Right lung (tissue), 10 donors: ENCODE measurements around the gene RBM45. TPM values are rescaled to one million over a fixed set of nuclear protein-coding genes. Genes with fewer than 3 reads are reported as not detected.
A peak's percentile ranks its signal among the peaks of the same experiment; 100 is the strongest.
"Not testable (repeated sequence)": the region's sequence is repeated elsewhere in the genome, so short reads cannot be mapped to it uniquely, and the experiment has no call there.

ENCODE experiments used
- DNase-seq, 2 donors: peaks; one replicate each; pipeline ENCODE4 v3.0.0-alpha.2; 2013
- long read RNA-seq, 8 donors: transcript quantifications; one replicate each; lab custom pipeline, GENCODE V29; 2026
- polyA plus RNA-seq, 5 donors: library from polyadenylated mRNA; unstranded; fragments of 120-200 nt; gene quantifications; one replicate each; pipeline versions ENCODE4 v1.2.1 to v1.2.3, GENCODE V29; 2013; ENCODE audit warnings: inconsistent platforms in 1 of 5, low replicate concordance in 1 of 5; ENCODE audit not compliant: insufficient read length in 5 of 5, insufficient read depth in 1 of 5

Gene RBM45
- 10 to 100 TPM; 19.2 to 31.2 (median 25.9) TPM for polyA plus RNA-seq
- long read RNA-seq, donor 1, transcript RBM45-201 (10 exons, 1,785 nt) = major isoform, 7 of 15 reads
- long read RNA-seq, donor 1, partial matches to known transcripts = 8 of 15 reads
- long read RNA-seq, donor 1, other reads (novel, unspliced or antisense) = 0 of 15 reads
- long read RNA-seq, donor 2, partial matches to known transcripts = 0 of 3 reads
- long read RNA-seq, donor 2, other reads (novel, unspliced or antisense) = 0 of 3 reads
- long read RNA-seq, donor 3, partial matches to known transcripts = 0 of 2 reads
- long read RNA-seq, donor 3, other reads (novel, unspliced or antisense) = 0 of 2 reads
- long read RNA-seq, donor 4, partial matches to known transcripts = 0 of 1 reads
- long read RNA-seq, donor 4, other reads (novel, unspliced or antisense) = 0 of 1 reads
- long read RNA-seq, donor 5, partial matches to known transcripts = 14 of 19 reads
- long read RNA-seq, donor 5, other reads (novel, unspliced or antisense) = 0 of 19 reads
- long read RNA-seq, donor 6, partial matches to known transcripts = 0 of 4 reads
- long read RNA-seq, donor 6, other reads (novel, unspliced or antisense) = 0 of 4 reads
- long read RNA-seq, donor 7, partial matches to known transcripts = 0 of 2 reads
- long read RNA-seq, donor 7, other reads (novel, unspliced or antisense) = 0 of 2 reads
- long read RNA-seq, donor 8, partial matches to known transcripts = 0 of 1 reads
- long read RNA-seq, donor 8, other reads (novel, unspliced or antisense) = 0 of 1 reads

DNA sequence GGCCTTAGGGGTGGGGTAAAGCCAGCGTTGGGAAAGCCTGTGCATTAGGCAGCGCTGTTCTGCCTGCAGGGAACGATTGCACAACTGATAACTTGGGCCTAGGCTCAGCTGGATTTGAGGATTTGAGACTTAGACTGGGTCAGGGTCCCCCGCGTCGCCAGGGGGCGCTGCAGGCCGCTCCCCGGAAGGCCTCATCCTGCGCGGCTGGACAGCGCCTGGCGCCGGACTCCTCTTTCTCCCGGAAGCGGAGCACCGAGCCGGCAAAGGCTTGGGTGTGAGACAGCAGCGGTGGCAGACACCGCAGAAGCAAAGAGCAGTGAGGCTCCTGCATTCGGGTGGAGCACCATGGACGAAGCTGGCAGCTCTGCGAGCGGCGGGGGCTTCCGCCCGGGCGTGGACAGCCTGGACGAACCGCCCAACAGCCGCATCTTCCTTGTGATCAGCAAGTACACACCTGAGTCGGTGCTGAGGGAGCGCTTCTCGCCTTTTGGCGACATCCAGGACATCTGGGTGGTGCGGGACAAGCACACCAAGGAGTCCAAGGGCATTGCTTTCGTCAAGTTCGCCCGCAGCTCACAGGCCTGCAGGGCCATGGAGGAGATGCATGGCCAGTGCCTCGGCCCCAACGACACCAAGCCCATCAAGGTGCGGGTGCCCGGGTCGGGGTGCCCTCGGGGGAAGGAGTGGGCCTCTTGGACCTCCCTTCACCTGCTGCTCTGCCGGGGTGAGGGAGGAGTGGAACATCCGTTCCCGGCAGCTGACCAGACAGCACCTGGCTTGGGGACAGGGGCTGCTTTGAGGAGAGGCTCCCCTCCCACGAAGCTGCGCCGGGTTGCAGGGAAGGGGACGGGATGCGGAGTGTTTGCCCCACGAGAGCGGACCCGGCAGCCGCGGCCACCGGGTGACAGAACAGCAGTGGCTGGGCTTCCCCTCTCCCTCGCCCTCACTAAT lies at the start of gene RBM45:
TSS of gene RBM45 (plus strand) at position 236 of the 951 bp plus-strand sequence. CDS start at position 346, 110 bp downstream.
- DNase-seq = peak; percentile 87

DNA sequence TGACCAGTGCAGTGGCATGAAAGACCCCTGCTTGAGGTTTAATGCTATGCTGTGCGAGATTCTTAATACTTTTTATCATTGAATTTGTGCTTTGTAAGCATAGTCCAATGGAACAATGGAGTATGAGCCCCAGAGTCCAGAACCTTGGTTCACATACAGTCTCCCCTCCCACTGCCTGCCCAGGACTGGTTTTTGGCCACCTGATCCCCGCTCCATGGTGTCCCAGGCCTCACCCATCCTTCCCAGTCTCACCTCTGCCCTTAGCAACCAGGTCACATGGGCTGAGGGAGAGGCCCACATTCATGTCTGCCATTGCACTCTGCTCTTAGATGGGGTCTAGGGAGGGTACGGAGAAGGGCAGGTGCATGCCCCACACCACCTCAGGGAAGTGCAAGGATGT lies 45.9 kb upstream of the RBM45 start:
- DNase-seq = no peak

- no peak for DNase-seq
Observed at GRCh38 chr2:178066890-178067669, 45.2 kb upstream of the RBM45 start.

DNA sequence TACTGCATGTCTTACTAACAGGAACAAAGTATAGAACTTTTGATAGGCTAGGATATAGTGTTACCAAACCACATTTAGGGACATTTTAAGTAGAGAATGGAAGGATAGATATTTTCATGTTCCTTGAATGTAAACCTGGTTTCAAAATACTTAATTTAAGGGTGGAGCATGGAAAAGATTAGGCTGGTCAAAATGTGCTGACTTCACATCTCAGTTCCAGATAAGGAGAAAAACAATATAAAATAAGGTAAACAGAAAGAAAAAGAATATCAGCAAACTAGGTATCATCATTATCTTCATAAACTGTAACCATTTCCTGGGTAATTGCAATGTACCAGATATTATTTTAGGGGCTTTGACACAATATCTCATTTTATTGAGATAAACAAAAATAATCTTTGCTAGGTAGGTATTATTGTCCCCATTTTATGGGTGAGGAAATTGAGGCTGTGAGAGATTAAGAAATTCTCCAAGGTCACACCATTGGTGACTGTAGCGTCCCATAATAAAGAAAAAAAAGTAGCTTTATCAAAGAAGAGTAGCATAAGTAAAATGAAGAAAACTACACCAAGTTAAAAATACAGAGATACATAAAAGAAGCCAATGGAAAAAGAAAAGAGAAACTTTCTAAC lies 43.3 kb upstream of the RBM45 start:
- DNase-seq = no peak

DNA sequence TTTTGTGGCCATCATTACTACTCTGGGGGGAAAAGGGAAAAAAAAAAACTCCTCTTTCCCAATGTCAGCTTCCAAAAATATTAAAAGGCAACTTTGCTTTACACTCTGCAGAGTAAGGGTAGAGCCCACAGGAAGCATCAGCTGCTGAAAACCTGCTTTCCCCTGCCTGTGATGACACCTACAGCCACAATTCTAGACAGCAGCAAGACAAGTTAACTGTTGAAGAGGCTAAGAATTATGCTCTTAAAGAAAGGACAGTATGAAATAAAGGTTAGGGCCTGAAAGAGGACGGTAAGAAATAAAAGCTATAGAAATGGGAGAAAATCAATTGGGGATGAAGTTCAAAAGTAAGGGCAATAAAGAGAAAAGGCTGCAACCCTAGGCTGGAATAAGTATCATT lies 42.7 kb upstream of the RBM45 start:
- DNase-seq = no peak

DNA sequence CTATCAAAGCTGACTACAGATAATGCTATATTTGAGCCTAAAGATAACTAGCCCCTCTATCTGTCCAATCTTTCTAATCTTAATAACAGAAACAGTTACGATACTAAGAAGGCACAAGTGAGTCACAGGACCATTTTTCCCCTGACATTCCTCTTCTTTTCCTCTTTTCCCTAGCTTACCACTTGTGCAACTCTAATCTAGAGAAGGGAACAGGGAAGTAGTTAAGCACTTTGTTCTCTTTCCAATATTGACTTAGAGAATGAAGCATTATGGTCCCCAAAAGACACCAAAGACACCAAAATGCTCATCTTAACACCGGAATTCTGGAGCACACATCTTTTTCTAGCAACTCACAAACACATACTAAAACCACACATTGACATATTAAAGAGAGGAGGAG lies 41.4 kb upstream of the RBM45 start:
- DNase-seq = no peak

GRCh38 chr2:178072000-178072382 lies 40.2 kb upstream of the RBM45 start:
- no peak for DNase-seq

DNA sequence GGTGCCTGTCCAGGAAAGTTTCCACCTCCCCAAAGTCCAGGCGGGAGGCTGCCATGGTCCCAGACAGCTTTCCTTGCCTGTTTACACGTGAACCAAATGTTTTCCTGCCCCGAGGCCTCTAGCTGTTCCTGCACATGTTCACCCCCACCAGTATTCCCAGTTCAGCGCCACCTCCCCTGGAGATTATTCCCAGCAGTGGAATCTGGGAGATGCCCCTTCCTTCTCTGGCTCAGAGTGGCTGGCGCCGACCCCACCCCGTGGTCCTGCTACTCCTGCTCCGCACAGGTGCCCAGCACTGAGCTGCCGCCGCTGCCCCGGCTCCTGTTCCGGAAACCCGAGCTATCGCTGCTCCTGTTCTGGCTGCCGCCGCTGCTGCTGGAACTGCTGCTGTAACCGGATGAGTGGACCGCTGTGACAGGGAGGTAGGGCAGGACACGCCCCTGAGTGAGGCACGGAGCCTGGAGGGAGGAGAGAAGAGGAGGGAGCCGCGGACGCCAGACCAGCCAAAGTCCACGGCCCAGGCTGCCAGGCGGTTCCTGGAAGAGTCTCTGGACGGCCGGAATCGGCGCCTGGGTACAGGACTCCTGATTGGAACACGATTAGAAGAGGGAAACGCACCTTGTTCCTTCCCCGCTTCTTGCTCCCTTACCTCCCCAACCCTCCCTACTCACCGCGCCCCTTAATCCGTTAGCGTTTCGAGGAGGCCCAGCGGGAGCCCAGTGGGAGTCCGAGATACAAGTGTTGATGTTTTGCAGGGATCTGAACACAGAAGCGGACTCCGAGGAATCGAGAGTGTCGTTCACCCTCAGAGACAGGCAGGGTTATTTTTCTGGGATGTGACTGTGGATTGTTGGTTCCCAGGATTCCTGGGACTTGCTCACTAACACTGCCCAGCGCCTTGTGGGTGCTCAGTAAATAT lies 39.6 kb upstream of the RBM45 start, which contains the start of gene PDE11A:
TSS of gene PDE11A (minus strand) at position 395 of the 919 bp plus-strand sequence. CDS start at position 55, 340 bp downstream.
- peak; percentile 35 to 46 for DNase-seq

DNA sequence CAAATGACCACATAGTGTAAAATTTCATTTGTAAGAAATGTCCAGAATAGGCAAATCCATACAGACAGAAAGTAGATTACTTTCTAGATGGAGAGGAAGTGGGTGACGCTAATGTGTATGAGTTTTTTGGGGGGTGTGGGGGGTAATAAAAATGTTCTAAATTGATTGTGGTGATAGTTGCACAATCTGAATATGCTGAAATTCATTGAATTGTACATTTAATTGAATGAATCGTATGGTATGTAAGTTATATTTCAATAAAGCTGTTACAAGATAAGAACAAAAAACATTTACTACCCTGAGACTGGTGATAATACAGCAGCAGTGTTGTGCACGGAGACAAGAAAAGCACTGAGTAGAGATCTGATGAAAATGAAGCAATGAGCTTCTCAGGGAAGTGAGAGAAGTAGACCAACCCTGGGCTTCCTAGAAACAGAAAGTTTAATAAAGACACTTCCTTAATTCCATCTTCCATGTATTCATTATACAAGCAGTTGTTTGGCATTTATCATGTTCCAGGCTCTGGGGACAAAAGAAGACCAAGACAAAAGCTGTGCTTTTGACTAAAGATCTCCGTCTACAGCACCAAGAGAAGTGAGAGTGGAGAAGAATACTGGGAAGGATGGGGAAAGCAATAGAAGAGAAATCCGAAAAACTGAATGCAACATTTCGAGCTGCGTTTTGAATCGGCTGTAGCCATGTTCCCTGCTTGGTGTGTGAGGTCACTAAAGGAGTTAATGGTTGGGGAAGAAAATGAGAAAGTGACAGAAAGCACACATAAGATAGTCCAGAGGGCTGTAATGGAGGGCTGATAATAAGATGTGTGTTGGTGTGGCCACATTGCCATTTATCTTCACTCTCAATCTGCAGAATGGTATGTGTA lies 37.9 kb upstream of the RBM45 start:
- DNase-seq = no peak

DNA sequence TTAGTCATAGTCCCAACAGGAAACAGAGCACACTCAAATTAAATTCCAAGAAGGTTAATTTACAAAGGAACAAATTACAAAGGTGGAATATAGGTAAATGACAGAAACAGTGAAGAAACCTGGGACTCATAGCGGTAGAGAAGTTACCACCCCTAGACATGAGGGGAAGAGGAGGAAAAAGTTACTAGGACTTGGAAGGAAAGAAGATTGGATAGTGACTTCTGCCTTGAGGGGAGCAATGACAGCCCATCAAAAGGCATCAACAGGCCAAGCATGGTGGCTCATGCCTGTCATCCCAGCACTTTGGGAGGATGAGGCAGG lies 37.3 kb upstream of the RBM45 start:
- no peak for DNase-seq

GRCh38 chr2:178076130-178076529 lies 36.1 kb upstream of the RBM45 start:
- no peak for DNase-seq

GRCh38 chr2:178079279-178079678 lies 33.0 kb upstream of the RBM45 start:
- DNase-seq = not testable (repeated sequence)

GRCh38 chr2:178082408-178083045 lies 29.7 kb upstream of the RBM45 start:
- DNase-seq = no peak

DNA sequence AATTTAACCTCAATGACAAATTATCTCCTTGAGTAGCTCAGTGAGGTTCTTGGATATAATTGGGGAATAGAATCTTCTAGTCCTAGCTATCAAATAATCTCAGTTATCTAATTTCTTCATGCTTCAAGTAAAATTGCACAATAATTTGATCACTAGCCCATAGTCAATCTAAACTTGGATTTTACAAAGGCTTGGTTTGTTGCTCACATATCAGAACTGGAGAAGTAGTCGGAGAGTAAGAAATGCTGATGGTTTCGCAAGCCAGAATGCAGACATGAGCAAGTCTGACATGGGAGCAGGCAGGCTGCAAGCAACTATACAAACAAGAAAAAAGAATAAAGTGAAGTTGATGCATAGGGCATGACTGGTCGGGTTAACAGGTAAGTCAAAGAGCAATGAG lies 28.0 kb upstream of the RBM45 start:
- no peak for DNase-seq

- no peak for DNase-seq
Observed at GRCh38 chr2:178088774-178089270, 23.4 kb upstream of the RBM45 start.

DNA sequence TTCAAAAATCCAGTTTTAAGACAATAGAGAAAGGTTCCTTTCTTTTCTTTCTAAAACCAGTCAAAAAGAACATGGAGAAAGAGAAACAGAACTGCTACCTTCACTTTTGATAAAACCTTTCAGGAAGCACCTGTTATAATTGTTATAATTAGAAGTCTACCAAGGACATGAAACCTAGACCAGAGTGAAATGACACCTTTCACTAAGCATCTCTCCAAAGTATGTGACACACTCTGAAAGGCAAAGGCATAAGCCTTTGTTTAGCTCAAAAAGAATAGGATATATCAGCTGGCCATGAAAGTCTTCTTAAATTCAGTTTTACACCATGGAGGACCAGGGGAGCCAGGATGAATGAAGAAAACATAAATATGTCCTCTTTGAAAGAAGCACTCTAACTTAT lies 18.8 kb upstream of the RBM45 start:
- DNase-seq = no peak

GRCh38 chr2:178101321-178102079 lies 10.7 kb upstream of the RBM45 start:
- DNase-seq = no peak
